GM18868 (cell line): Measurements from ENCODE around the gene B3GNT8.
"Not testable (repeated sequence)": the region's sequence is repeated elsewhere in the genome, so short reads cannot be mapped to it uniquely, and the experiment has no call there.

Experiments
- ATAC-seq: cut with Tn5 transposase; IDR thresholded peaks from one replicate; pipeline ENCODE4 v1.9.1; 2021; ENCODE audit warnings: mild to moderate bottlenecking, moderate library complexity; ENCODE audit not compliant: unreplicated experiment

Gene B3GNT8

DNA sequence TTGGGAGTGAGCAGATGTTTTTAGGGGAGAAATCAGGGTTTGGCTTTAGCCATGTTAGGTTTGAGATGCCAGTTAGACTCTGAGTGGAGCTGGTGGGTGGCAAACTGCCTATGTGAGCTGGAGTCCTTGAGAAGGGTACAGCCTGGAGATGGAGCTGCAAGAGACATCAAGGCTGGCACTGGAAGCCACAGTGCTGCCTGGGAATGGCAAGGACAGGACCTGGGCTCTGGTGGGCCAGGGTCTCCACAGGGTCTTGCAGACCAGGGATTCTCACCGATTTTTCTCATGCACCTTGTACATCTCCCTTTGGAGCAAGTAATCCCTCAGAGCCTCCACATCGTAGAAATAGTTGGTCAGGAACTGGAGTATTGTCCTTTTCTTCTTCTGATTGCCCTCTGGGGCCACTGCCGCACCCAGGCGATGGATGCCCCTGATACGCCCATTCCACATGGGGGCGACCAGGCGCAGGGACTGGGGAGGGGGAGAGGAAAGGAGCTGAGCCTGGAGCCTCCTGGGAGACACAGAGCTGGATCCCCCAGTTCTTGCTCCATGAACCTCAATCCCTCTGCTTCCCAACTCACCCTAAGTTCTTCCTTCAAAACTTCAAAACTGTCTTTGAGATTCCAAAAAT is 10.9 kb upstream of the B3GNT8 start:
- ATAC-seq = no peak

- no peak for ATAC-seq
Measured at GRCh38 chr19:41436674-41436951, 9.4 kb upstream of the B3GNT8 start.

DNA sequence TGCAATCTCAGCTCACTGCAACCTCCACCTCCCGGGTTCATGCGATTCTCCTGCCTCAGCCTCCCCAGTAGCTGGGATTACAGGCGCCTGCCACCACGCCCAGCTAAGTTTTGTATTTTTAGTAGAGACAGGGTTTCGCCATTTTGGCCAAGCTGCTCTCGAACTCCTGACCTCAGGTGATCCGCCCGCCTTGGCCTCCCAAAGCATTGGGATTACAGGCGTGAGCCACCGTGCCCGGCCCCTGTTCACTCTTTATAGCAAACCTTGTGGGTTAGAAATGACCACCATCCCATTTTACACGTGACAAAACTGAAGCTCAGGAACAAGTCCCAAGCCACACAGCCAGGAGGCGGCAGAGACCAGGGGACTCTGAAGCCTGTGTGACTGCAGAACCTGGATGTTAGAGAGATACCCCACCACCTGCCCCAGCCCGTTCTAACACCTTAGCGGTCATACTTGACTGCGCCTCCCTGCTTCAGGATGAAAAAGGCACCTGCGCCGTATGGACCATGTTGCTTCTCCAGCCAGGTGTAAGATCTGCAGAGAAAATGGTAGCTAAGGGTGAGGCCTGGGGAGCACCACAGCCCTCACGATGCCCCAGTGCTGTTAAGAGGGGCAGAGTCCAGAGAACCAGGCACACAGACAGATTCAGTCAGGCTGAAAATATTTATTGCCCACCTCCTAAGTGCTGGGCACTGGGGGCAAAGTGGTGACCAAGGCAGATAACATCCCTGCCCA is 8.9 kb upstream of the B3GNT8 start:
- no peak for ATAC-seq

DNA sequence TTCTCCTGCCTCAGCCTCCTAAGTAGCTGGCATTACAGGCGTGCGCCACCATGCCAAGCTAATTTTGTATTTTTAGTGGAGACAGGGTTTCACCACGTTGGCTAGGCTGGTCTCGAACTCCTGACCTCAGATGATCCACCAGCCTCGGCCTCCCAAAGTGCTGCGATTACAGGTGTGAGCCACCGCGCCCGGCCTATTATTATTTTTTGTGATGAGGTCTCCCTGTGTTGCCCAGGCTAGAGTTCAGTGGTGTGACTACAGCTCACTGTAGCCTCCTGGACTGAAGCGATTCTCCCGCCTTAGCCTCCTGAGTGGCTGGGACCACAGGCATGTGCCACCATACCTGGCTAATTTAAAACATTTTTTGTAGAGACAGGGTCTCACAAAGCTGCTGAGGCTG is 8.2 kb upstream of the B3GNT8 start:
- not testable (repeated sequence) for ATAC-seq

GRCh38 chr19:41434450-41434849 is 7.3 kb upstream of the B3GNT8 start:
- ATAC-seq = no peak

- no peak for ATAC-seq
Measured at GRCh38 chr19:41433171-41433570, 6.0 kb upstream of the B3GNT8 start.

- ATAC-seq = no peak
Measured at GRCh38 chr19:41431426-41432386, 4.5 kb upstream of the B3GNT8 start.

- no peak for ATAC-seq
Measured at GRCh38 chr19:41430922-41431321, 3.7 kb upstream of the B3GNT8 start.

DNA sequence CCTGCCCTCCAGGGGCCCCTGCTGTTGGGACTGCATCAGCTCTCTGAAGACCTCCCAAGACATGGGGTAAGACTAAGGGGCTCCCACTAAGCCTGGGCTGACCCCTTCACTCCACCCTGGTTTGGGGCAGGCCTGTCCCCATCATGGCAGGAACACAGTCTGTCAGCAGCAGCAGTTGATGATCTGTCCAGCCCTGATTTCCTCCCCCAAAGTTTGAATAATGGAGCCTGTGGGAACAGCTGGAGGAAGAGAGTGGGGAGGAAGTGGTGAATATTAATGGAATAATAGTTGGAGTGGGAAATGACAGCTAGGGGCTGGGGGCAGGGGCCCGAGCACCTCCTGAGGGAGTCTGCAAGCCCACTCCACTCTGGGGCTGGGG is 1.3 kb upstream of the B3GNT8 start:
- ATAC-seq = no peak

- no peak for ATAC-seq
Measured at GRCh38 chr19:41427647-41428480, 690 bp upstream of the B3GNT8 start.

- no peak for ATAC-seq
Measured at GRCh38 chr19:41426116-41426841, 895 bp downstream of the B3GNT8 start.

GRCh38 chr19:41425174-41426115 is 1.7 kb downstream of the B3GNT8 start:
- ATAC-seq = no peak

GRCh38 chr19:41424335-41425173 is 2.6 kb downstream of the B3GNT8 start:
- no peak for ATAC-seq

DNA sequence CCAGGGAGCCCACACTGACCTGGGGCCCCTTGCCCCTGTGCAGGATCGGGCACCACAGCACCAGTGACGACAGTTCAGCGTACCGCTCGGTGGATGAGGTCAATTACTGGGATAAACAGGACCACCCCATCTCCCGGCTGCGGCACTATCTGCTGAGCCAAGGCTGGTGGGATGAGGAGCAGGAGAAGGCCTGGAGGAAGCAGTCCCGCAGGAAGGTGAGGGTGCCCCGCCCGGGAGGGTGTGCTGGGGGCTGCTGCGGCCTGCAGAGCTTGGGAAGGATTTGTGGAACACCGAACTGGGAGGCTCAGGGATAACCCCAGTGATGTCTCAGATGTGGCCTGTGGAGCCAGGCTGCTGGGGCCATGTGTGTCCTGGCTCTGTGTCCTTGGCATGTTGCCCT is 4.2 kb downstream of the B3GNT8 start:
- no peak for ATAC-seq

DNA sequence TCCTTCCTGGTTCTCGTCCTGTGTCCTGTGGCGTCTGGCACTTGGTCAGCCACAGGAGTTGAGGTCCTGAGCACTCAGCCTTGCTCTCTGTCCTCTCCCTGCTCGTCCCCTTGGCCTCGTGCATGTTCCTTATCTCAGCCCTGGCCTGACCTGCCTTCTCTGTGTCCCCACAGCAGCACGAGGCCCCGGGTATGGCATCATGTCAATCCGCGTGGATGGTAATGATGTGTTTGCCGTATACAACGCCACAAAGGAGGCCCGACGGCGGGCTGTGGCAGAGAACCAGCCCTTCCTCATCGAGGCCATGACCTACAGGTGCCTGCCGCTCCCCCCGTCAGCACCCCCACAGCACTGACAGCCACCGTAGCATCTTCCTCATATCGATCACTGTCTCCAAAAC is 4.7 kb downstream of the B3GNT8 start:
- no peak for ATAC-seq

DNA sequence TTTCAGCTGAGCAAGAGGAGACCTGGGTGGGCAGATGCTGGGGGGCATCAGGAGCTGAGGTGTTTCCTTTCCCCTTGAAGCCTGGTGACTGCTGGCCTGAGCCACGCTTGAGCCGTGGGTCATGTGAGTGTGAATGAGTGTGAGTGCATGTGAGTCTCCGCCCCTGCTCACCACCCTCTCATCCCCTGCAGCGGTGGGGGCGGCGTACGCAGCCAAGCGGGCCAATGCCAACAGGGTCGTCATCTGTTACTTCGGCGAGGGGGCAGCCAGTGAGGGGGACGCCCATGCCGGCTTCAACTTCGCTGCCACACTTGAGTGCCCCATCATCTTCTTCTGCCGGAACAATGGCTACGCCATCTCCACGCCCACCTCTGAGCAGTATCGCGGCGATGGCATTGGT is 5.2 kb downstream of the B3GNT8 start:
- ATAC-seq = no peak

- ATAC-seq = no peak
Measured at GRCh38 chr19:41421314-41421713, 5.9 kb downstream of the B3GNT8 start.

- ATAC-seq = no peak
Measured at GRCh38 chr19:41420101-41420880, 6.9 kb downstream of the B3GNT8 start.
